Endothelial cell of coronary artery (primary cell): ENCODE measurements around the gene MYH9. TPM values are rescaled to one million over a fixed set of nuclear protein-coding genes. Genes with fewer than 3 reads are reported as not detected.

Experiments
- total RNA-seq: library from RNA; depleted of rRNA; stranded (reverse); fragments of >200 nt; gene quantifications from 2 replicates; pipeline ENCODE4 v1.2.3, GENCODE V29; 2014

Gene MYH9
- 1,585 and 2,333 TPM in 2 replicates for total RNA-seq

GRCh38 chr22:36387959-36388726 lies at the start of gene MYH9:
MYH9 (minus strand) TSS chr22:36387967; CDS start chr22:36349236, 38,731 bp downstream.

DNA sequence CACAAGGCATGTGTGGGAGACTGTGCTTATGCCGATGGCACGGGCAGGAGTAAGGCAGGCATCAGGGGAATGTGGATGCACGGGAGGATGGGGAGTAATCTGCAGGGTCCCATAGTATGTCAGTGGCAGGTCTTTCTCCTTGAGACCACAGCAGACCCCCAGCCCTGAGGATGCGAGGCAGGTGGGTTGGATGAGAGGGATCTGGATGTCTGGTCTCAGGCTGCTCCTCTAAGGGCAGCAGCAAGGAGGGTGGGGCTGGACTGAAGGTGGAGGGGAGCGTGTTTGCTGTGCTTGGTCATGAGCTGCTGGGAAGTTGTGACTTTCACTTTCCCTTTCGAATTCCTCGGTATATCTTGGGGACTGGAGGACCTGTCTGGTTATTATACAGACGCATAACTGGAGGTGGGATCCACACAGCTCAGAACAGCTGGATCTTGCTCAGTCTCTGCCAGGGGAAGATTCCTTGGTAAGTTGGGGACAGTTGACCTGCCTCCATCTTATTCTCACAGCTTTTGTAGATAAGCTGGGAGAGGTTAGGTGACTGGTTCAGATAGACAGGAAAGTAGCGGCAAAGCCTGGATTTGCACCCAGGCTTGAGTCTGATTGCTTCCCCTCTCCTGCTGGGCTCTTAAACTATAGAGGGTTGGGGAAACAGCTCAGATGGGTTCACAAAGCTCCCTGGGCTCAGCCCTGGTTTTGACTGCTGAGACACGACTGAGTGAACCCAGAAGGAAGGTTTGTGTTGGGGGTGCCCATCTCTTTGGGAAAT lies 134.8 kb downstream of the MYH9 start, which contains the start of gene APOL1:
TSS of gene APOL1 (plus strand) at position 380 of the 769 bp plus-strand sequence. CDS start 1,823 bp downstream, outside the sequence.

DNA sequence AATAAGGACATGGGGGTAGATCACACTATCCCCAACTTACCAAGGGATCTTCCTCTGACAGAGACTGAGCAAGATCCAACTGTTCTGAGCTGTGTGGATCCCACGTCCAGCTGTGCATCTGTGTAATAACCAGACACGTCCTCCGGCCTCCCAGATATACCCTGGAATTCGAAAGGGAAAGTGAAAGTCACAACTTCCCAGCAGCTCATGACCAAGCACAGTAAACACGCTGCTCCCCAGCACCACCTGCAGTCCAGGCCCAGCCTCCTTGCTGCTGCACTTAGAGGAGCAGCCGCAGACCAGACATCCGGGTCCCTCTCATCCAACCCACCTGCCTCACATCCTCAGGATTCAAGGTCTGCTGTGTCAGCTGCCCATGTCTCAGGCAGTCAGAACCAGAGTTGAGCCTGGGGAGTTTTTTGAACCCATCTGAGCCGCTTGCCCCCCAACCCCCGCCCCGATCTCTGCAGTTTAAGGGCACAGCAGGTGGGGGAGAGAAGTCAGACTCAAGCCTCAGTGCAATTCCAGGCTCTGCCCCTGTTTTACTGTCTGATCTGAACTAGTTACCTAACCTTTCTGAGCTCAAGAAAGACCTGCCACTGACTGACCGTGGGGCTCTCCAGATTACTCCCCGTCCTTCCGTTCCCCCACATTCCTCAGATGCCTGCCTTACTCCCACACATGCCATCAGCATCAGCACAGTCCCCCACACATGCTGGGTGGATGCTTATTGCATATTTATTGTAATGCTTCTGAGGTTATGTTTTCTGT lies 148.2 kb downstream of the MYH9 start, which contains the start of gene APOL2:
TSS of gene APOL2 (minus strand) at position 127 of the 771 bp plus-strand sequence. CDS start 6,365 bp downstream, outside the sequence.

Other genes starting within 250 kb of the MYH9 start
- gene APOL3, start 227.2 kb downstream of the MYH9 start, total RNA-seq: 31.8 and 54.5 TPM in 2 replicates
- 1.8 and 4.8 TPM in 2 replicates for gene APOL4, start 186.2 kb downstream of the MYH9 start, total RNA-seq
- gene APOL2, start 148.4 kb downstream of the MYH9 start, total RNA-seq: 45.3 and 46.3 TPM in 2 replicates
- 12.7 and 38.8 TPM in 2 replicates for gene APOL1, start 134.8 kb downstream of the MYH9 start, total RNA-seq
- 23.8 and 27.0 TPM in 2 replicates for gene TXN2, start 93.7 kb upstream of the MYH9 start, total RNA-seq
- gene FOXRED2, start 119.1 kb upstream of the MYH9 start, total RNA-seq: 2.9 and 3.7 TPM in 2 replicates
- gene EIF3D, start 141.2 kb upstream of the MYH9 start, total RNA-seq: 466 and 493 TPM in 2 replicates